GDM1 (cell line): ENCODE data around the gene ARHGEF16.

Experiments
- DNase-seq: peaks from one replicate; lab custom pipeline; 2025; lab: John Stamatoyannopoulos, UW

Gene ARHGEF16

GRCh38 chr1:3422638-3423037, 31.8 kb upstream of the ARHGEF16 start:
- no peak for DNase-seq

GRCh38 chr1:3423245-3423829, 31.1 kb upstream of the ARHGEF16 start:
- no peak for DNase-seq

- DNase-seq: no peak
Measured at GRCh38 chr1:3423896-3424611, 30.4 kb upstream of the ARHGEF16 start.

GRCh38 chr1:3425486-3426215, 28.8 kb upstream of the ARHGEF16 start:
- DNase-seq: no peak

- DNase-seq: no peak
Measured at GRCh38 chr1:3426956-3427535, 27.4 kb upstream of the ARHGEF16 start.

- DNase-seq: no peak
Measured at GRCh38 chr1:3427711-3428704, 26.5 kb upstream of the ARHGEF16 start.

- DNase-seq: no peak
Measured at GRCh38 chr1:3428899-3429298, 25.6 kb upstream of the ARHGEF16 start.

- no peak for DNase-seq
Measured at GRCh38 chr1:3429320-3429719, 25.1 kb upstream of the ARHGEF16 start.

GRCh38 chr1:3429766-3430165, 24.7 kb upstream of the ARHGEF16 start:
- DNase-seq: no peak

- no peak for DNase-seq
Measured at GRCh38 chr1:3430406-3430805, 24.1 kb upstream of the ARHGEF16 start.

GRCh38 chr1:3430820-3431219, 23.6 kb upstream of the ARHGEF16 start:
- DNase-seq: no peak

GRCh38 chr1:3431266-3431665, 23.2 kb upstream of the ARHGEF16 start:
- DNase-seq: no peak

GRCh38 chr1:3431686-3432085, 22.8 kb upstream of the ARHGEF16 start:
- no peak for DNase-seq

- DNase-seq: no peak
Measured at GRCh38 chr1:3432306-3432705, 22.2 kb upstream of the ARHGEF16 start.

- no peak for DNase-seq
Measured at GRCh38 chr1:3433076-3433475, 21.4 kb upstream of the ARHGEF16 start.

GRCh38 chr1:3433596-3434320, 20.7 kb upstream of the ARHGEF16 start:
- DNase-seq: no peak

GRCh38 chr1:3434406-3435110, 19.9 kb upstream of the ARHGEF16 start:
- no peak for DNase-seq

- DNase-seq: no peak
Measured at GRCh38 chr1:3435666-3436065, 18.8 kb upstream of the ARHGEF16 start.

- no peak for DNase-seq
Measured at GRCh38 chr1:3436451-3436850, 18.0 kb upstream of the ARHGEF16 start.

GRCh38 chr1:3436901-3437300, 17.6 kb upstream of the ARHGEF16 start:
- no peak for DNase-seq
